ENCODE results near the gene PDK2.

DNA sequence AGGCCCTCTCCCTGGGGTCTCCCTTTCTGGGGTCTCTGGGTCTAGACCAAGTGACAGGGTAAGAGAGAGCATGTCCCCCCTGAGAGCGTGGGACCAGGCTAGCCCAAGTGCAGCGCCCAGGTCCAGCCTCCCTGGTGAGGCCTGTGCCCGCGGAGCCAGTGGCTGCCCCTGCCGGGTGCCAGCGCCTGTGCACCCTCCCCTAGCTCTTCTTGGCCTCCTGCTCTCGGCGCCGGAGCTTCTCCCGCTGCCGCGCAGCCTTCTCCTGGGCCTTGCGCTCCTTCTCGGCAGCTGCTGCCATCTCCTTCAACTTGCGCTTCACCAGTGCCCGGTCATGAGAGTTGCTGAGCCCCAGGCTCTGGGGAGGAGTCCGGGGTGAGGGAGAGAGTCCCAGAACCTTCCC lies 17.5 kb downstream of the PDK2 start:
- TF ChIP-seq, protein P1, sequence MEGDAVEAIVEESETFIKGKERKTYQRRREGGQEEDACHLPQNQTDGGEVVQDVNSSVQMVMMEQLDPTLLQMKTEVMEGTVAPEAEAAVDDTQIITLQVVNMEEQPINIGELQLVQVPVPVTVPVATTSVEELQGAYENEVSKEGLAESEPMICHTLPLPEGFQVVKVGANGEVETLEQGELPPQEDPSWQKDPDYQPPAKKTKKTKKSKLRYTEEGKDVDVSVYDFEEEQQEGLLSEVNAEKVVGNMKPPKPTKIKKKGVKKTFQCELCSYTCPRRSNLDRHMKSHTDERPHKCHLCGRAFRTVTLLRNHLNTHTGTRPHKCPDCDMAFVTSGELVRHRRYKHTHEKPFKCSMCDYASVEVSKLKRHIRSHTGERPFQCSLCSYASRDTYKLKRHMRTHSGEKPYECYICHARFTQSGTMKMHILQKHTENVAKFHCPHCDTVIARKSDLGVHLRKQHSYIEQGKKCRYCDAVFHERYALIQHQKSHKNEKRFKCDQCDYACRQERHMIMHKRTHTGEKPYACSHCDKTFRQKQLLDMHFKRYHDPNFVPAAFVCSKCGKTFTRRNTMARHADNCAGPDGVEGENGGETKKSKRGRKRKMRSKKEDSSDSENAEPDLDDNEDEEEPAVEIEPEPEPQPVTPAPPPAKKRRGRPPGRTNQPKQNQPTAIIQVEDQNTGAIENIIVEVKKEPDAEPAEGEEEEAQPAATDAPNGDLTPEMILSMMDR (IDR thresholded peaks at IDR 0.05), result peak in 1 of 2 donors; percentile 8
- TF ChIP-seq EP300 (IDR thresholded peaks at IDR 0.05) (no peak), POLR2AphosphoS5 (IDR thresholded peaks at IDR 0.05) (no peak)
